NCI-H345 treated with DMSO at 0.1 percent for 48 hours (cell line): ENCODE data around the gene PANK4.

Source experiments
- DNase-seq: peaks from one replicate; lab custom pipeline; 2025; ENCODE audit not compliant: unreplicated experiment; lab: John Stamatoyannopoulos, UW

PANK4 gene

DNA sequence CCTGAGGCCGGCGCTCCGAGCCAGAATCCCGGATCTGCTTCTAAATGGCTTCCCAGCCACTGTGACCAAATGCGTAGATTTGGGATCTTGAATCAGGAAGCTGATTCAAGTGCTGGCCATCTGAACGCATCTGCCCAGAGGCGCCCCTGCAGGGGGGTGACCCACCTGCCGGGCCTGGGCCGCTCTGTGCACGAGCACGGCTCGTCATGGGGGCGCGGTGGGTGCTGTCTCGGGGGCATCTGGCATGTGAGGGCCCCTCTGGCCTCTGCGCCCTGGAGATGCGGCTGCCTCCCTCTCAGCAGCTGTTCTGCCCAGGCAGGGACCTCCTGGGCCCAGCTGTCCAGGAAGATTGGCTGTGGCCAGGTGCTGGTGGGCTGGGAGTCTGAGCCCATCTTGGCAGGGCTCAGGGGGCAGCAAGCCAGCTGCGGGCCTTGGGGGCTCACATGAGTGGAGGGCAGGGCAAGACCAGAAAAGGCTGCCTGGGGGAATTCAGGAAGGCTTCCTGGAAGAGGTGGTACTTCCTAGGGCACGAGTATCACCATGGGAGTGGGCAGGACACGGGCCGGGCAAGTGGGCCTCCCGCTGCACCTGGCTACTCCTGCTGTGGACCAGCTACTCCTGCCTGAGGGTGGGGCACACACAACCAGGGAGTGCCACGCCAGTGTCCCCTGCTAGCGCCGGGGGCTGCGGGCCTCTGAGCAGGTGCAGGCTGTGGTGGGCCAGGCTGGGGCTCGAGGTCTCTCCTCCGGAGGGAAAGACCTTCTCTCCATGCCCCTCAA lies 25.2 kb downstream of the PANK4 start:
- no peak for DNase-seq

DNA sequence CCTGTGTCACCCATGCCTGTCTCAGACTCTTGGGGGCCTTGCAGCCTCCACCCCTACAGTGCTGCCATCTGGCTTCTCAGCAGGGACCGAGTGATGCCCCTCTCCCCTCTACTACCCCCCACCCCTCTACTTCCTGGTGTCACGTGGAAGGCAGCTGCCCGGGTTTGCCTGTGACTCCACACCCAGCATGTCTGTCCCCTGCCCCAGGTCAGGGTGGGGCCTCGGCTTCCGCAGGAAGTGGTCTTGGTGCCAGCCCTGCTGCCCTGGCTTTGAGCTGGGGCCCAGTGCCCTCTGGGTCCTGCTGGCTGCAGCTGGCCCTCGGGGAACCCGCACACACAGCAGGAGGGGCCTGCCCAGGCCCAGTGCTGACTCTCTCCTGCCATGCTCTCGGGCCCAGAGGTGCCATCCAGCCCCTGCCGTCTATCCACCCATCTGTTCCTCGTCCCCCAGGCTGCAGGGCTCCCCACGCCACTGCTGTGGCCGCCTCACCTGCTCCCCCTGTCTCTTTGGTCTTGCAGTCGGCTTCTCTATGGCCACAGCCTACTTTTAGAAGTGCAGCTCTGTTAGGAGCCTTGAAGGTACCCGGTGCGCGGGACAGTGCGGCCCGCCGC lies 26.3 kb downstream of the PANK4 start:
- no peak for DNase-seq

DNA sequence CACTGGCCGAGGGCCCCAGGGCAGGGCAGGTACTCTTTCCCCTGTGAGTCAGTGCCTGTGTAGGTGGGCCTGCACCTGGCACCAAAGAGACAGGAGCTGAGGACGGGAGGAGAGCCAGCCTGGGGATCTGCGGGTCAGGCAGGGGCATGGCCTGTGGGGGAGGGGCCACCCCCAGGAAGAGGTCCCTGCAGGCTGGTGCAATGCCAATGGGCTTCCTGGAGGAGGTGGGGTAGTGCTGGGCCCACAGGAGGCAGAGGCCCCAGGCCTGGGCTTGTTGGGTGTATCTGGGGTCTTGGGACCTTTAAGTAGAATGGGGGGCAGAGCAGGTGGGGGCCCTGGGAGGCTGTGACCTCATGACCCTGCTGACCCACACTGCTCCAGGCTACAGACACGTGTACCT lies 27.1 kb downstream of the PANK4 start:
- DNase-seq: no peak

DNA sequence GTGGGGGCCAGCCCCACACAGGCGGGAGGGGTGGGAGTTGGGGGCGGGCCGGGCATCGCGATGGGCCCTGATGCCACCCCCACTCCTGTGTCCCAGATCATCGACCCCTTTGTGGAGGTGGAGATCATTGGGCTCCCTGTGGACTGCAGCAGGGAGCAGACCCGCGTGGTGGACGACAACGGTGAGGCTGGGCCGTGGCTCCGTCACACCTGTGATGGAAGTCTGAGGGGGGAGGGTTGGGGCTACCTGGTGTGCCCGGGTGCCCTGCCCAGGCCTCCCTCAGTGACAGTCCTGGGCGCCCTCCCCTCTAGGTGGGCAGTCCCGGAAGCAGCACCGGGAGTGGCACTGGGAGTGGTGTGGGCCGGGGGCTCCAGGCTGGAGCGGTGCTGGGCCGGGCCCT lies 27.7 kb downstream of the PANK4 start:
- no peak for DNase-seq

DNA sequence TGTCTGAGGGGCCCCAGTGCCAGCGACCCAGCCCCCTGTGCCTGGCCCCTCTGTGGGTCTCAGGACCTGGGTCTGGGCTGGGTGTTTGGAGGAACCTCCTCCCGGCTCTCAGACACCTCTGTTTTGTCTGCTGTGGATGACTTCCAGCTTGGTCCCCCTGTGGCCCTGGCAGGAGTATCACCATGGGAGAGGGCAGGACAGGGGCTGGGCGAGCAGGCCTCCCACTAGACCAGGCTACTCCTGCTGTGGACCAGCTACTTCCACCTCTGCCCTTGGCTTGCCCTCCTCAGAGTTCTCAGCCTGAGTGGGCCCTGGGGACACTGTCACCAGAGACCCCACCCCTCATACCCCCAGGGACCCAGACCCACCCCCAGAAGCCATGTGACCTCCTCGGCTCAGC lies 28.5 kb downstream of the PANK4 start:
- no peak for DNase-seq

DNA sequence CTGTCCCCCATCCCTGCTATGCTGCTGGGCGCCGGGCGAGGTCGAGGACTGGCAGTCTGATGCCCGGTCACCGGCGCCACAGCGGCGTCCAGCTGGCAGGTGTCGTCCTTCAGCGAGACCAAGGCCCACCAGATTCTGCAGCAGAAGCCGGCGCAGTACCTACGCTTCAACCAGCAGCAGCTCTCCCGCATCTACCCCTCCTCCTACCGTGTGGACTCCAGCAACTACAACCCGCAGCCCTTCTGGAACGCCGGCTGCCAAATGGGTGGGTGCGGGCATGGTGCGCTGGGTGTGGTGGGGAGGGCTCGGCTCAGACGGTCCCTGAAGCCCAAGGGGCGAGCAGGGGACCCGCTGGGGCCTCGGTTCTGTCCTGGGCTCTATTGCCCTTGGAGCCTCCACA lies 29.6 kb downstream of the PANK4 start:
- no peak for DNase-seq

DNA sequence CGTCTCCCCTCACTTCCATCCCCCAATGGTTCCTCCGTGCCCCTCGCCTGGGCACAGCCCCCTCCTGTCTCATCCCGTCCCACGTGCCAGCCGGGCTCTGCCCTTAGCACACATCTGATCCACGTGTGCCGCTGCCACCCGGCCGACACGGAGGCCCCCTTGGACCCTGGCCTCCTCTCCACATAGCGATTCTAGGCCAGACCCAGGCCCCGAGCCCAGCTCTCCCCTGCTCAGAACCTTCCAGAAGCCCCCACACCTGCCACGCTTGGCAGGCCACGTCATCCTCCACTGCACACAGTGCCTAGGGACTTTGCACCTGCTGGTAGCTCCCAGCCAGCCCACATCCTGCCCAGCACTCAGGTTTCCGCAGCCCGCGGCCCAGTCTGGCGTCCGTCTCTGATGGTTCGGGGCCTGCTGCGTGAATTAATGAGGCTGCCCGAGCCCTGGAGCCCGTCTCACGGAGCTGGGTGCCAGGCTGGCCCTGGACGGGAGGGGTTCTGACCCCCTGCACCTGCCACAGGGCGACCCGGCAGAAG lies 30.2 kb downstream of the PANK4 start:
- DNase-seq: no peak

DNA sequence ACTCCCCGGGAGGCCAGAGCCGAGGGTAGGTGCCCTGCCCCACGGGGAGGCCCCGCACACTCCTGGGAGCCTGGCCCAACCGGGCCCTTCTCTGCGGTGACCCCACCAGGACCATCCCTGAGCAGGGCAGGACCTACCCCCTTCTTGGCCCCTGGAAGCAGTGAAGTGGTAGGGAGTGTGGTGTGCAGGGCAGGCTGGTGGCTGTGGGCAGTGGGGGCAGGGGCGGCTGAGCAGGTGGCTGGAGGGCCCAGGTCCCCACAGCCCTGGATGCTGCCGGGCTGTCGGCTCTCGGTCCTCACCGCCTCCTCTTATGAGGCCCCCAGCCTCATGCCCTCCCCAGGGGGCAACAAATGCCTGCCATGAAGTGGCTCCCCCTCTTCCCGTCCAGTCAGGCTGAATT lies 30.9 kb downstream of the PANK4 start:
- DNase-seq: no peak

DNA sequence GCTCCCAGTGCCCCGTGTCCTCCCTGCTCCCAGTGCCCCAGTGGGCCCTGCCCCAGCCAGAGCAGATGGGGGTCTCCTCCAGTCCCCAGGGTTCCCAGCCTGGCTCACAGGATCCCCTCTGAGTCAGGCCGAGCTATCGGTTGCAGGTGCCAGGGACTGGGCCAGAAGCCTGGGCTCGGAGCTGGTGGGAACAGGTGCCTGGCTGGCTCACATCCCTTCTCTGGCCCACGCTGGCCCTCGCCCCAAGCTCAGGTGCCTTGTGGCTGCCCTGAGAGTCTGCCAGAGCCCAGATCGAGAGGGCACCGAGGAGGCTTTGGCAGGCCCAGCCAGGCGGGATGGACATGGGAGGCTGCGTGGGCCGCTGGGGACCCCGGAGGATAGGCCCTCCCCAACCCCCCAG lies 31.4 kb downstream of the PANK4 start:
- no peak for DNase-seq

DNA sequence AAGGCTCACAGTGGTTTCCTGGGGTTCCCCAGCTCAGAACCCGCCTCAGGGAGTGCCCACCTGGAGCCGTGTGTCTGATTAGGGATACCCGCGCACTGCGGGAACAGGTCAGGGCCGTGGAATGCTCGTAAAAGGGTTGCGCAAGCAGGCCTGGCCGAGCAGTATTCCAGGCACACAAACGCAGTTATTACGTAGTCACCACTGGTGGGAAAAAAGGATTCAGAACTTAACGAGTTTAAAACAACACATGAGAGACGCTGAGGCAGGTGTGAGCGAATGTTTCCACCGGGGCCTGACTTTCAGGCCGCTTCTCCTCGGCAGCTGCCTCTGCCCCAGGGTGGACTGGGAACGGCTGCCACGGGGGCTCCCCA lies 32.1 kb downstream of the PANK4 start:
- no peak for DNase-seq

DNA sequence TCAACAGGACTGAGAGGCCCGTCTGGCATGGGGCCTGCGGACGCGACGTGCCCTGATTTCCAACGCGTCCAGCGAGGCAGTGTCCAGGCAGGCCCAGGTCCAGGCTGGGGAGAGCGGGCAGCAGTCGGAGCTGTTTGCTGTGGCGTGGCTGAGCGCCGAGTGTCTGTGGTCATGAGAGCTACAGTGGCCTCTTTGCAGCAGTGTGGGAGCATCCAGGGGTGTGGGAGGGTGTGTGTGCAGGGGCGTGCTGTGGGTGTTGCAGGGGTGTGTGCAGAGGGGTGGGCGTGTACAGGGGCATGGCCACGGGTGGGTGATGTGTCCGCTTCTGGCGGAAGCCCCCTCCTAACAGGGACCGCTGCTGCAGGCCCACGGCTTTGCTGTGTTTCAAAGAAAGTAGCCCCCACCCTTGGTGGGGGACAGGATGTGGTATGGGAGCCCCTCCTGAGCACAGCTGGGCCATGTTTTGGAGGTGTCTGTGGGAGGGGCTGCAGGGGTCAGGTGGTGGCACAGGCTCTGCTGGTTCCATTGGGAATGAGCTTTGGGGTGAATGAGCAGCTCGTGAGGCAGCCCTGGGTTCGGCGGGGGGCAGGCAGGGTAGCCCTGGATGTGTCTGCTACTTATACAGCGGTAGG lies 32.6 kb downstream of the PANK4 start:
- no peak for DNase-seq

DNA sequence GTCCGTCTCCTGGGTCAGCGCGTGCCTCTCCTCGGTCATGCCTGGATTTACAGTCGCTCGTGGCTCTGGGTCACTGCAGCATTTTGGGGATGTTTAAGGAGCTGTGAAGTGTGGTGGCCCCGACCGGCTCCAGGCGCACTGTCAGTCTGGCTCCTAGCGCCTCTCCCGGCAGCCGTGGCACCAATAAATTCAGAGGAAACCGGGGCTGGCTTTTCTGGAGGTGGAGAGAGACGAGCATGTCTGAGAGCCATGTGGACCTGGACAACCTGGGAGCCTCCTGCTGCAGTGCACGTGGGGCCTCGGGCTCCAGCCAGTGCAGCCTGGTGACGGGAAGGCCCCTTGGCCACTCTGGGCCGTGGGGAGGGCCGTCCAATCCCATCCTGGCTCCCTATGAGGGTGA lies 33.2 kb downstream of the PANK4 start:
- no peak for DNase-seq

DNA sequence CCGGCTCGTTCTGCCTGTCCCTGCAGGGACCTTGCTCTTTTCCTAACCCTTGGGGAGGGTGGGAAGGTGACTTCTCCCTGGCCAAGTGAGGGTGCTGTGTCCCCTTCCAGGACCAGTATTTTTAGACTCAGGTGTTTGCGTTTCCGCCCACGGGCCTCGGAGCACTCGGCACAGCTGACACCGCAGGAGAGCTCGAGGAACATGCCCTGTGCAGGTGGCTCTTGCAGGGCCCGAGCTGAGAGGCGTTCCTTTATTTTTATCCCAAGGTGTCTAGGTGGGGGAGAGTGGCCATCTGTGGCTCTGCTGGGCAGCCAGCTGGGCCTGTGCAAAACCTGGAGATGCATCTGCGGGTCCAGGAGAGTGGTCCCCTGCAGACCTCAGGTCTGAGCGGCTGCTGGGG lies 34.3 kb downstream of the PANK4 start:
- DNase-seq: peak; percentile 18

DNA sequence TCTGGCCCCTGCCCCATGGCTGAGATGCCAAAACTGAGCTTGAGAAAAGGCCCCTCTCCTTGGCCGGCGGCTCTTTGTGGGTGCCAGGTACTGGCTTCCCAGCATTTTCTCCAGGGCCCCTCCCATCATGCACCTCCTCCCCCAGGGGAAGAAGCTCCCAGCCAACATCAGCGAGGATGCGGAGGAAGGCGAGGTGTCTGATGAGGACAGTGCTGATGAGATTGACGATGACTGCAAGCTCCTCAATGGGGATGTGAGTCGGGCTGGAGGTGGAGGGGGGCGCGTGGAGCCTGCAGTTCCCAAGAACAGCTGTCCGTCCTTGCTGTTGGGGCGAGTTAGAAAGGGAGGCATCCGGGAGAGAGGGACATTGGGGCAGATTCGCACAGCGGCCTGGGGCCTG lies 36.8 kb downstream of the PANK4 start:
- no peak for DNase-seq

DNA sequence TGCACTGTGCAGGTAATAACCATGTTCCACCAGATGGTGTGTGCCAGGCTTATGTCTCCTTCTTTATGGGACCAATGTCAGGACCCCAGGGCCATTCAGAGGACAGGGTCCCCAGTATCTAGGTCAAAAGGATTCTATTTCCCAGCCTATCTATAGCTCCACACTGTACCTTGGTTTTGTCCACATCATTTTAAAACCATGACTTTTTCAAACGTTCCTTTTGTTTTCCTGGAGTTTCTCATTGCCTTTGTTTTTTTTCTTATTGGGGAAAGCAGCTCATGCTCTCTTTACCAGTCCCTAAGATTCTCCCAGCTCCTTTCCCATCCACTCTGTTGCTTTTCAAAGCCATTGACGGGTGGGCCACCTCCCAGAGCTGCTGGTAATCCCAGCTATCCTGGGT lies 37.7 kb downstream of the PANK4 start:
- no peak for DNase-seq

DNA sequence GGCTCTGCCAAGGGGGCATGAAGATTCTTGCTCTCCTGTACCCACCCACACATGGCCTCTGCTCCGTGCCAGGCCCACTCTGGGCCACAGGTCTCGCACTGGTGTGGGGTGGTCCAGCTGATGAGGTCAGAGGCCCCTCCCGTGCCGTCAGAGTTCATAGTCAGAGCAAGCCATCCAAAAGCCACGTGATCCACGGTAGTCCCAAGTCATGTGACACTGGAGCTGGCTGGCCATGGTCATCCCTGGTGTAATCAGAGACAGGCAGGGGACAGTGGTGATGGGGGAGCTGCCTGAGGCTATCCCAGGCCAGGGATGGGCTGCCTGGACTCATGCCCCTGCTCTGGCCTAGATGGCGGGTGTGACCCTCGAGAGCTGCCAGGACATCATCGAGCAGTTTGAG lies 39.8 kb downstream of the PANK4 start:
- no peak for DNase-seq

DNA sequence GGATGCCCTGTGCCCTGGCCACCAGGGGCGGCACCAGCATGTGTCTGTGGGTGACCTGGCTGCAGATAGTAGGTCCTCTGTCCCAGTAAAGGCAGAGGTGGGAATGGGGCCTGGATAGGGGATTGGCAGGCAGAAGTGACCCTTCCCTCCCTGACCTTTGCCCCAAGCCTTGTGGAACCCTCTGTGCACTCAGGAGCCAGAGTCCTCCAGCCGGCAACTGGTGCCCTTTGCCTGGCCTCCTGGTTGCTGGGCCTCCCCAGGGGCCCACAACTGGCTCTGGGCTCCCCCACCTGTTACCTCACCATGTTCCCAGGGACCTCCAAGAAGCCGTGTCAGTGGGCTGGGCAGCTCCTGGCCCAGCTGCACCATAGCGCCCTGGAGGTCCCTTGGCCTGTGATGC lies 40.4 kb downstream of the PANK4 start:
- no peak for DNase-seq

DNA sequence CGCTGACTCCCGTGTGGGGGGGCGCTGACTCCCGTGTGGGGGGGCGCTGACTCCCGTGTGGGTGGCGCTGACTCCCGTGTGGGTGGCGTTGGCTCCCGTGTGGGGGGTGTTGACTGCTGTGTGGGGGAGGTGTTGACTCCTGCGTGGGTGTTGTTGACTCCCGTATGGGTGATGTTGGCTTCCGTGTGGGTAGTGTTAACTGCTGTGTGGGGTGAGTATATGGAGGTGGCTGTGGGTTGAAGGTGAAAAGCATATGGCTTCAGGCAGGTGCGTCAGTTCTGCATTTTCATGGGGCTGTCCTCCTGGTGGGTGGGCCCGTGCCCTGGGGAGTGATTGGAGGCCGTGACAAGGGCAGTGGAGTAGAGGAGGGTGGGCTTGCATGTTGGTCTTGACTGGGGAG lies 42.4 kb downstream of the PANK4 start:
- DNase-seq: no peak

DNA sequence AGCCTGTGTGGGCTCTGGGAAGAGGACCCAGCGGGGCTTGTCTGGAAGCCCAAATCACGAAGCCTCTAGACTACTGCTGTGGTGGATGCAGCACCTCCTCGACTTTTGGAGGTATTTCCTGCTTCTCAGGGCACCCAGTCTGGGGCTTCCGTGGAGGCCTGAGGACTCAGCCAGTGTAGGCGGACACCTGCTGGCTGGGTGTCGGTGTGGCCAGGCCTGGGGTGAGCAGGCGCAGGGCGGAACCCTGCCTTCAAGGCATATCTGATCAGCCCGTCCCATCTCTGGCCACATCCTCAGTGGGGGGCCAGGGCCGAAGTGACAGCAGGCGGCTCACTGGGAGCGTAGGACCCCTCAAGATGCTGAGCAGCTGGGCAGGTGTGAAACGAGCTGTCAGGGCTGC lies 43.4 kb downstream of the PANK4 start:
- DNase-seq: no peak

DNA sequence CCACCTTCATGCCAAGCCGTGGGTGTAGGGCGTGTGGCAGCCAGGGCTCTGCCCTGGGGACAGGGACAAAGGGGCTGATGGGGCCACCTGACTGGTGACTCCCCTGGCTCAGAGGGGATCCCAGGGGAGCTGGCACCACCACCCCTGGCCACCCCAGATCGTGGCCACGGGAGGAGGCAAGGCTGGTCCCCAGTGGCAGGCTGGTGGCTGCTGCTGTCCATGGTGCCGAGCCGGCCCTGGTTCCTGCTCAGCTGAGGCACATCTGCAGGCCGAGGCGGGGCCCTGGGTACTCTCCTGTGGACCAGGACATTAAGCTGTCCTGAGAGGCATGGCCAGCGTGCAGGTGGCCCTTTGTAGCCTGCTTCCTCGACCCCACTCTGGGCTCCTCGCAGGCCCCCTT lies 43.8 kb downstream of the PANK4 start:
- no peak for DNase-seq

DNA sequence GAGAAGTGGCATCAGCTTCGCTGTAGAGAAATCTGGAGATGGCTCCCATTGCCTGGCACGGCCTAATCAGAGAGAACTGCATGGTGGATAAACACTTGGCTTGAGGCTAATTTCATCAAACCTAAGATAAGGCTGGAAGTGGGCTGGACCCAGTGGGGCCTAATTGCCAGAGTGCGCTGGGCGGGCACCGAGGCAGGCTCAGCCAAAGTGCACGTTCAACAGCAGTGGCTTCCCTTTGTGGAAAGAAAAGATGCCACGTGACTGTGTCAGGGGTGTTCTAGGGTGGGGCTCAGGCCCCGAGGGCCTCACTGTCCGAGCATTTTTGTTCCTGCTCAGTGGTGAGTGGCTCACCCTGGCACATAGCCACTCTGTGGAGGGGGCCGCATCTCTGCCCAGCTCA lies 44.5 kb downstream of the PANK4 start:
- DNase-seq: peak; percentile 52

DNA sequence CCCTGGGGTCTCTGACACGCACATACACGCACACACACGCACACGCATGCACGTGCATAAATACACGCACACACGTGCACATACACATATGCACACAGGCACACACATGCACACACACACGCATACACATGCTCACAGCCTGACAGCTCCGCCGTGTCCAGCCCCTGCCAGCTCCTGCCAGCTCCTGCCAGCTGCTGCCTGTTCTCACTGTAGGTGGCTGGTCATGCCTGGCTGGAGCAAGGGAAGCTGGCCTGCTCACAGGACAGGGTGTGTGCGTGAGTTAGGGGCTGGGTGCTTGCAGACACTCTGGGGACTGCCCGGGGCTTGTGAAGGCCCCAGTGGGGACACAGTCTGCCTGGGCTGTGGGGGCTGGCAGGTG lies 45.4 kb downstream of the PANK4 start:
- peak; percentile 31 for DNase-seq
